Measurements from ENCODE around the gene SLC6A11.
A peak's percentile ranks its signal among the peaks of the same experiment; 100 is the strongest.

The SLC6A11 gene

DNA sequence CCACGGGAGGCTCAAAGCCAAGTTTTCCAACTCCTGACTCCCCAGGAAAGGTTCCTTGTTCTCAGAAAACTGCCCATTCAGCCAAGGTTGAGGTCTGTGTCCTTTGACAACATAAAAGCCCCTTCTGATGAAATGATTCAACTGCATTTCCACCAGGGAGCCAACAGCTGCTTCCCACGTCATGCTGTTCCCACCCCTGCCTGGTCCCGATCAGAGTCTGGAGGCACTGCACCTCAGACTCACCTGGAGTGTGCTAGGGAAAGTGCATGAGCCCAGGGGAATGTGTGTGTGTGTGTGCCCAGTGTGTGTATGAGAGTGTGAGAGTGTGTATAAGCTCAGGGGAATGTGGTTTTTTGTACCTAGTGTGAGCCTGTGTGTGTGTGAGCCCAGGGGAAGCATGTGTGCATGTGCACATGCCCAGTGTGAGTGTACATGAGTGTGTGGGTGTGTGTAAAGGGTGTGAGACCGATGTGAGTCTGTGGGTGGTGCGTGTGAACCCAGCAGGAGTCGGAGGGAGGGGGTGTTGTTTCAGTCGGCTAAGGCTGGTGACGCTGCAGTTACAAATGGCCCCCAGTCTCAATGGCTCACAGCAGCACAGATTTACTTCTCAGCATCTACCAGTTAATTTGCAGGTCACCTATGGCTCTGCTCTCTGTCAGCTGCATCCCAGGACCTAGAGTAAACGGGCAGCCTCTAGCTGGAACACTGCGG is 156.2 kb downstream of the SLC6A11 start:
- Histone ChIP-seq H2AFZ (no peak overlapping the region), H3K79me2 (no peaks in the 10 kb centered on the region), H3K9me3 (ENCODE audit: control insufficient read depth, low read length) (no peaks in the 10 kb centered on the region), H3K4me1 (no peaks in the 10 kb centered on the region), H3K27me3 (ENCODE audit: control insufficient read depth, insufficient read depth, low read length) (no peaks in the 10 kb centered on the region), H3K27ac (no peak overlapping the region), H3K4me2 (ENCODE audit: low read length) (no peak overlapping the region), H3K36me3 (ENCODE audit: control insufficient read depth, insufficient read depth, low read length) (no peaks in the 10 kb centered on the region), H3K9ac (no peak overlapping the region), H3K4me3 (ENCODE audit: low read depth, low read length) (no peak overlapping the region)
- TF ChIP-seq CTCF (IDR thresholded peaks at IDR 0.05), result no peak

DNA sequence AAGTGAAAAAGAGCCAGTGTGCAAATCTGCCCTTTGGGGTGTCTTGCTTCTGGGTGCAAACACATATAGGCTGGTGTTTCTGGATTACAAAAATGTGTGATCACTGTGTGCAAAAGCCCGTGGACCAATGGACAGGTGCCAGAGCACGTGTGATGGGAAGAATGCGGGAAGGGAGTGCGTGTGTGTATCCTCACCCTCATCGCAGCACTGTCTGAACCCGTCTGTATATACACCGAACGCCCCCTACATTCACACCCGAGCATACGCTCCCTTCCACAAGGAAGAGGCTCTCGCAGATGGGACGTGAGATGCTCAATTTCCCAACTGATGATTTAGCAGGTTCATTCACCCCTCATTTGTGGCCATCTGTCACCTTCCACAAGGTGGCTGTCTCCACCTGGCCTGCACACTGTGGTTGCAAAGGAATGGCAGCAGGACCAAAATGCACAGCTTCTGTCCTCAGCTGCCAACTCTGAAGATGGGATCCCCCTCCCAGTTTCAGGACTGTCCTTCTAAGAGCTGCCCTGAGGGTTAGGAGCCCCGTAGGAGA is 157.1 kb downstream of the SLC6A11 start:
- no peaks in the 10 kb centered on the region for H3K27me3 ChIP-seq (ENCODE audit: control insufficient read depth, insufficient read depth, low read length)
- H3K4me2 ChIP-seq (ENCODE audit: low read length), result no peak overlapping the region
- H3K79me2 ChIP-seq, result no peaks in the 10 kb centered on the region
- H3K9me3 ChIP-seq (ENCODE audit: control insufficient read depth, low read length), result no peaks in the 10 kb centered on the region
- peak; percentile 70 for TF ChIP-seq CTCF (IDR thresholded peaks at IDR 0.05)
- H3K4me1 ChIP-seq, result no peaks in the 10 kb centered on the region
- no peak overlapping the region for H2AFZ ChIP-seq
- no peak overlapping the region for H3K27ac ChIP-seq
- H3K36me3 ChIP-seq (ENCODE audit: control insufficient read depth, insufficient read depth, low read length), result no peaks in the 10 kb centered on the region
- H3K4me3 ChIP-seq (ENCODE audit: low read depth, low read length), result no peak overlapping the region
- H3K9ac ChIP-seq, result no peak overlapping the region

GRCh38 chr3:10974131-10974530 is 158.1 kb downstream of the SLC6A11 start:
- Histone ChIP-seq H2AFZ (no peak overlapping the region), H3K27ac (no peak overlapping the region), H3K4me3 (ENCODE audit: low read depth, low read length) (no peak overlapping the region), H3K9me3 (ENCODE audit: control insufficient read depth, low read length) (no peaks in the 10 kb centered on the region), H3K4me2 (ENCODE audit: low read length) (no peak overlapping the region), H3K79me2 (no peaks in the 10 kb centered on the region), H3K9ac (no peak overlapping the region), H3K36me3 (ENCODE audit: control insufficient read depth, insufficient read depth, low read length) (no peaks in the 10 kb centered on the region), H3K4me1 (no peaks in the 10 kb centered on the region), H3K27me3 (ENCODE audit: control insufficient read depth, insufficient read depth, low read length) (no peaks in the 10 kb centered on the region)
- TF ChIP-seq CTCF (IDR thresholded peaks at IDR 0.05), result no peak

DNA sequence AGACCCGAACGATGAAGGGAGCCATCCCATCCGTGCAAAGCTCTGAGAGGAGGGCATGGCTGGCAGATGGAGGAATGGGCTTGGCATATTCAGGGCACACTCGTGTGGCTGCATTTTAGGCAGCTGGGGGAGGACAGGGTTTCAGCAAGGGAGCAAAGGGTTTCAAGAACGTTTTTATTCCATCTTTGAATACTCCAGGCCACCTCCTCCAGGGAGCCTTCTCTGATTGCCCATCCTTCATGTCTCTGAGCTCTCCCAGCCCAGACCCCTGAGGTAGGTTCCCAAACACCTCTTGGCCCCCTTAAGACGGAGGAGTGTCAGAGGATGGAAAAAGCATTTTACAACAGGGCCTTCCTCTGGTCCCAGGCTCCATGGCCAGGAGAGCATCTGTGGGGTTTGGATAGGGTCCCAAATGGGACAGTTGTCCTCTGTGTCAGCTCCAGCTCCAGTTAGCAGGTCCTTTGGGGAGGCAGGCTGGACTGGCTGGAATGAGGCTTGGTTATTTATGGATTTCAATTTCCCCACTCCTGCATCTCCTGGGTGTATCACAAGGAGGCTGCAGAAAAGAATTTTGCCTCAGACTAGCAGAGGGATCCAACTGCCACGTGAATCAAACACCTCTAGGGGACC is 158.8 kb downstream of the SLC6A11 start:
- Histone ChIP-seq H3K27ac (no peak overlapping the region), H3K79me2 (no peaks in the 10 kb centered on the region), H3K27me3 (ENCODE audit: control insufficient read depth, insufficient read depth, low read length) (no peaks in the 10 kb centered on the region), H3K4me1 (no peaks in the 10 kb centered on the region), H3K9me3 (ENCODE audit: control insufficient read depth, low read length) (no peaks in the 10 kb centered on the region), H2AFZ (no peak overlapping the region), H3K4me3 (ENCODE audit: low read depth, low read length) (no peak overlapping the region), H3K36me3 (ENCODE audit: control insufficient read depth, insufficient read depth, low read length) (no peaks in the 10 kb centered on the region), H3K9ac (no peak overlapping the region), H3K4me2 (ENCODE audit: low read length) (no peak overlapping the region)
- no peak for TF ChIP-seq CTCF (IDR thresholded peaks at IDR 0.05)
